Thyroid gland (tissue), 4 donors: ENCODE results near the gene NOX4.

Experiments
- POLR2A ChIP-seq, 2 donors: fragments of 450-650 bp; IDR thresholded peaks; one replicate each; pipeline ENCODE4 v1.6.1; 2017; ENCODE audit warnings: antibody characterized with exemption in 2 of 2, mild to moderate bottlenecking in 2 of 2, moderate library complexity in 1 of 2
- TF ChIP-seq, protein P1 (sequence below), 6 experiments: fragments of 200-600 bp in 3 of 6; fragments of 450-650 bp in 3 of 6; sonication (generic) in 3 of 6; IDR thresholded peaks; one replicate each; pipeline ENCODE4 v1.5.1; 2016 to 2019; ENCODE audit warnings: antibody characterized with exemption in 6 of 6, mild to moderate bottlenecking in 2 of 6, inconsistent platforms in 1 of 6, moderate library complexity in 1 of 6

DNA sequence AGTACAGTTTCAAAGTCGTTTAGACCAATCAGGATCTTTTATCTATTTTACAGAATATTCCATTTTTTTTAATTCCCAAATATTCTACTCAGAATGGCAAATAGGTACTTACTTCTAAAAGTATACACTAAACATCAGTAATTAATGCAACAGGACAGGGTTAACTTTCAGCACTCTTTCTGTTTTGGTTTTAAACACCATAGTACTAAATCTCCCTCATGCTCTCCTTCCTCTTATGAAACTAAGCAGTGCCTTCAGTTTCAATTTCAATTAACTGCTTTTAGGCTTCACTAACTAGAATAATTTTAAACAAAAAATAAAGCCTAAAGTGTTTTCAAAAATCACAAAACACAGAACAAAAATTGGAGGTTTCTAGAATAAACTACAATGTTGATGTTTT is 57.9 kb downstream of the NOX4 start:
- TF ChIP-seq, protein P1, sequence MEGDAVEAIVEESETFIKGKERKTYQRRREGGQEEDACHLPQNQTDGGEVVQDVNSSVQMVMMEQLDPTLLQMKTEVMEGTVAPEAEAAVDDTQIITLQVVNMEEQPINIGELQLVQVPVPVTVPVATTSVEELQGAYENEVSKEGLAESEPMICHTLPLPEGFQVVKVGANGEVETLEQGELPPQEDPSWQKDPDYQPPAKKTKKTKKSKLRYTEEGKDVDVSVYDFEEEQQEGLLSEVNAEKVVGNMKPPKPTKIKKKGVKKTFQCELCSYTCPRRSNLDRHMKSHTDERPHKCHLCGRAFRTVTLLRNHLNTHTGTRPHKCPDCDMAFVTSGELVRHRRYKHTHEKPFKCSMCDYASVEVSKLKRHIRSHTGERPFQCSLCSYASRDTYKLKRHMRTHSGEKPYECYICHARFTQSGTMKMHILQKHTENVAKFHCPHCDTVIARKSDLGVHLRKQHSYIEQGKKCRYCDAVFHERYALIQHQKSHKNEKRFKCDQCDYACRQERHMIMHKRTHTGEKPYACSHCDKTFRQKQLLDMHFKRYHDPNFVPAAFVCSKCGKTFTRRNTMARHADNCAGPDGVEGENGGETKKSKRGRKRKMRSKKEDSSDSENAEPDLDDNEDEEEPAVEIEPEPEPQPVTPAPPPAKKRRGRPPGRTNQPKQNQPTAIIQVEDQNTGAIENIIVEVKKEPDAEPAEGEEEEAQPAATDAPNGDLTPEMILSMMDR (IDR thresholded peaks at IDR 0.05), result no peak
- no peak for TF ChIP-seq POLR2A (IDR thresholded peaks at IDR 0.05)
